ENCODE data around the gene GOLGA6C. TPM values are rescaled to one million over a fixed set of nuclear protein-coding genes. Genes with fewer than 3 reads are reported as not detected.
"Not testable (repeated sequence)": the region's sequence is repeated elsewhere in the genome, so short reads cannot be mapped to it uniquely, and the experiment has no call there.

The GOLGA6C gene
- total RNA-seq, 1 experiment from 2014 or later = not detected

DNA sequence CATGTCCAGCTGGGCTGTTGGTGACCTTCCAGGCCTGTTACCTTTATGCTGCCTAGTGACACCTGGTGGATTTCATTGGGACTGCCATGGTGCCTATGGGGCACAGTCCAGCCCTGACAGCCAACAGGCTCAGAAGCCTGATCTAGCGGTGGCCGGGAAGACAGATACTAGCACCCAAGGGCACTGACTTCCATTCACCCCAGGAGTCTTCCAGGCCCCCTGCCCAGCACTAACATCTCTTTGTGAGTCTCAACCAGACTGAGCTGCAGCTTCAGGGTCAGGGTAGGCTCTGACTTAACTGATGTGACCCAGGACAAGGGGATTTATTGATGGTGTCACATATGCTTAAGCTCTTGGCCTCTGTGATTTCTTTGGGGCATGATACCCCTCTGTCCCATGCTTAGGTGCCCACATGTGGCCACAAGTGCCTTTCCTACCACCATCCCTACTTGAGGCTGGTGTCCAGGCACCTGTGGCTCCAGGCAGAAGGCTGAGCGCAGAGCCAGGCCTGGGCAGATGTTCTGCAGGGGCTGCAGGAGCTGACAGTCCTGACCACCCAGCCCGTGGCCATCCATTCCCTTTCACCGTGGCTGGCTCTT lies 16.5 kb downstream of the GOLGA6C start:
- intact Hi-C loops (cut with micrococcal nuclease); BruUV-seq (replicated peaks); H3K4me2 ChIP-seq (ENCODE audit: low read length); DNase-seq (ENCODE audit: low read depth, low spot score); H3K4me3 ChIP-seq (replicated peaks in 1 of 2; ENCODE audit: low read depth in 1 of 2, low read length in 2 of 2); H3K9me3 ChIP-seq (ENCODE audit: control insufficient read depth in 1 of 2, insufficient read depth in 1 of 2, low read depth in 1 of 2, low read length in 2 of 2); H4K20me1 ChIP-seq (ENCODE audit: insufficient read depth); H3K27ac ChIP-seq (ENCODE audit: low read depth, low read length); H3K36me3 ChIP-seq (ENCODE audit: control insufficient read depth in 1 of 2, insufficient read depth in 2 of 2, low read length in 2 of 2); H3K27me3 ChIP-seq (ENCODE audit: insufficient read depth, low read length); POLR2A ChIA-PET; RAD21 ChIA-PET (ENCODE audit: low non-redundant PET in 1 of 2, low total read pairs in 2 of 2, uncharacterized antibody in 2 of 2, unreplicated experiment in 2 of 2); H3K4me1 ChIP-seq (ENCODE audit: control insufficient read depth in 1 of 2, insufficient read depth in 2 of 2, low read length in 2 of 2); H2AFZ ChIP-seq (ENCODE audit: low read depth, low read length, poor library complexity, severe bottlenecking); H3K9ac ChIP-seq (ENCODE audit: low read length); H3K79me2 ChIP-seq (ENCODE audit: insufficient read depth, low read length); H3K9me2 ChIP-seq (ENCODE audit: insufficient read depth): not testable (repeated sequence)
- CTCF ChIA-PET = interaction anchor here (1.1 to 1.3 kb wide), 3 partner anchors 953 to 967 kb away, joined by 3 to 9 read pairs (median 3); no protein-coding TSS in a partner anchor
- ATAC-seq = peak; percentile 100
- TF ChIP-seq, protein P1, sequence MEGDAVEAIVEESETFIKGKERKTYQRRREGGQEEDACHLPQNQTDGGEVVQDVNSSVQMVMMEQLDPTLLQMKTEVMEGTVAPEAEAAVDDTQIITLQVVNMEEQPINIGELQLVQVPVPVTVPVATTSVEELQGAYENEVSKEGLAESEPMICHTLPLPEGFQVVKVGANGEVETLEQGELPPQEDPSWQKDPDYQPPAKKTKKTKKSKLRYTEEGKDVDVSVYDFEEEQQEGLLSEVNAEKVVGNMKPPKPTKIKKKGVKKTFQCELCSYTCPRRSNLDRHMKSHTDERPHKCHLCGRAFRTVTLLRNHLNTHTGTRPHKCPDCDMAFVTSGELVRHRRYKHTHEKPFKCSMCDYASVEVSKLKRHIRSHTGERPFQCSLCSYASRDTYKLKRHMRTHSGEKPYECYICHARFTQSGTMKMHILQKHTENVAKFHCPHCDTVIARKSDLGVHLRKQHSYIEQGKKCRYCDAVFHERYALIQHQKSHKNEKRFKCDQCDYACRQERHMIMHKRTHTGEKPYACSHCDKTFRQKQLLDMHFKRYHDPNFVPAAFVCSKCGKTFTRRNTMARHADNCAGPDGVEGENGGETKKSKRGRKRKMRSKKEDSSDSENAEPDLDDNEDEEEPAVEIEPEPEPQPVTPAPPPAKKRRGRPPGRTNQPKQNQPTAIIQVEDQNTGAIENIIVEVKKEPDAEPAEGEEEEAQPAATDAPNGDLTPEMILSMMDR (IDR thresholded peaks at IDR 0.05 in 2 of 3, conservative IDR thresholded peaks at IDR 0.05 in 1 of 3; ENCODE audit: borderline replicate concordance in 1 of 3, insufficient read depth in 1 of 3, low read depth in 2 of 3, low read length in 2 of 3) = peak; percentile 40 to 52 (median 48); a peak in 4 of 6 replicates
- TF ChIP-seq RAD21 (IDR thresholded peaks at IDR 0.05; ENCODE audit: low read depth) = peak; percentile 44; the same call in 1 of the 2 replicates

DNA sequence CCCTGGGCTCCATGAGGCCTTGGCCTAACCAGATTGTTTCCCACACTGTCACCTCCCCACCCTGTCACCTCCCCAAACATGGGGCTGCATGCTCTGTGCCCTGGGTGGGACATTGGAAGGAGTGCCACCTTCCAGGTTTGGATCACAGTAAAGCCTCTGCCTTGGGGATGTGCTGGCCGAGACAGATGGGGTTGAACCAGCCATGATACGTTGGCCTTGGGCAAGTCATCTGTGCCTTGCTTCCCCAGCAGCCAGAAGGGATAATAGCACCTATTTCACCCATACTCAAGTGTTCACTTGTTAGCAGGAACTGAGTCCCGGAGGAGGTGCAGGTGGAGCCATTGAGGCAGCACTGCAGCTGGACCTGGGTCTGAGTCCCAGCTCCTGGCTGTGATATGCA lies 17.5 kb downstream of the GOLGA6C start:
- CTCF ChIA-PET; H3K4me1 ChIP-seq (ENCODE audit: control insufficient read depth in 1 of 2, insufficient read depth in 2 of 2, low read length in 2 of 2); H3K4me3 ChIP-seq (replicated peaks in 1 of 2; ENCODE audit: low read depth in 1 of 2, low read length in 2 of 2); H3K27me3 ChIP-seq (ENCODE audit: insufficient read depth, low read length); H3K9ac ChIP-seq (ENCODE audit: low read length); RAD21 ChIA-PET (ENCODE audit: low non-redundant PET in 1 of 2, low total read pairs in 2 of 2, uncharacterized antibody in 2 of 2, unreplicated experiment in 2 of 2); H4K20me1 ChIP-seq (ENCODE audit: insufficient read depth); H3K4me2 ChIP-seq (ENCODE audit: low read length); DNase-seq (ENCODE audit: low read depth, low spot score); H2AFZ ChIP-seq (ENCODE audit: low read depth, low read length, poor library complexity, severe bottlenecking); ATAC-seq; BruUV-seq (replicated peaks); H3K79me2 ChIP-seq (ENCODE audit: insufficient read depth, low read length); H3K9me2 ChIP-seq (ENCODE audit: insufficient read depth); H3K36me3 ChIP-seq (ENCODE audit: control insufficient read depth in 1 of 2, insufficient read depth in 2 of 2, low read length in 2 of 2); intact Hi-C loops (cut with micrococcal nuclease); POLR2A ChIA-PET; H3K27ac ChIP-seq (ENCODE audit: low read depth, low read length); H3K9me3 ChIP-seq (ENCODE audit: control insufficient read depth in 1 of 2, insufficient read depth in 1 of 2, low read depth in 1 of 2, low read length in 2 of 2): not testable (repeated sequence)

DNA sequence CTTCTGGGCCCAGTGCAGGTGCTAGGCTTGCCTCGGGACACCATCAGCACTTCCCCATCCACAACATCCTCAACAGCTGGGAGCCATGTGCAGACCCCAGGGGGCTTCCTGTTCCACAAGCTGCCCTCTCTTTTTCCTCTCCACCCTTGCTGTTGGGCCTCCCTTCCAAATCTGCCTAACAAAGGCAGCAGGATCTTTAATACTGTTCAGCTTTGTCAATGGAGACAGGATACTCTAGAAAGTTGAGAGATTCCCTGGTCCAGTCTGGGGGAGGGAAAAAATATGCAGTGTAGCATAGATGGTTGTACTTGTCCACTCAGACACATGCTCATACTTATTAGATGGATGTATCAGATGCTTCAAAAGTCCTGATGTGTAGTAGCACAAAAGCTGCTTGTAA lies 20.4 kb downstream of the GOLGA6C start:
- intact Hi-C loops (cut with micrococcal nuclease); H3K4me3 ChIP-seq (replicated peaks in 1 of 2; ENCODE audit: low read depth in 1 of 2, low read length in 2 of 2); H3K4me1 ChIP-seq (ENCODE audit: control insufficient read depth in 1 of 2, insufficient read depth in 2 of 2, low read length in 2 of 2); BruUV-seq (replicated peaks); DNase-seq (ENCODE audit: low read depth, low spot score); H3K9me3 ChIP-seq (ENCODE audit: control insufficient read depth in 1 of 2, insufficient read depth in 1 of 2, low read depth in 1 of 2, low read length in 2 of 2); H3K36me3 ChIP-seq (ENCODE audit: control insufficient read depth in 1 of 2, insufficient read depth in 2 of 2, low read length in 2 of 2); POLR2A ChIA-PET; H3K27me3 ChIP-seq (ENCODE audit: insufficient read depth, low read length); H4K20me1 ChIP-seq (ENCODE audit: insufficient read depth); H3K9me2 ChIP-seq (ENCODE audit: insufficient read depth); H2AFZ ChIP-seq (ENCODE audit: low read depth, low read length, poor library complexity, severe bottlenecking); RAD21 ChIA-PET (ENCODE audit: low non-redundant PET in 1 of 2, low total read pairs in 2 of 2, uncharacterized antibody in 2 of 2, unreplicated experiment in 2 of 2); CTCF ChIA-PET; H3K27ac ChIP-seq (ENCODE audit: low read depth, low read length); H3K4me2 ChIP-seq (ENCODE audit: low read length); H3K9ac ChIP-seq (ENCODE audit: low read length); ATAC-seq; H3K79me2 ChIP-seq (ENCODE audit: insufficient read depth, low read length): not testable (repeated sequence)

DNA sequence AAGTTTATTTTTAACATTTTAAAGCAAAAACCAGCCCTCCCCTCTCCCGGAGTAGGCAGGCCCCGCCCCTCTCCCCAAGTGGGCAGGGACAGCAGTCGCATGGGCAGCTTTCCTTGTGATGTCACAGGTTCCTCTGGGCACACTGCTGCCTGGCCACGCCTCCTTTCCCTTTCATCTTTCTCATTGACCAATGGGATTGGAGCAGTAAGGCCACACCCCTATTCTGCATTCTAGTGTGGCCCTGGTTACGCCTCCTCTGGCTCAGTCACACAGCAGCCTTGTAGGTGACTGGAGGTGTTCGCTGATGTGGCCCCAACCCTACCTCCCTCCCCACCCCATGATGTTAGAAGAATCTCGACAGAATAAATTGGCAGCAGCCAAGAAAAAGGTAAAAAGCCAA lies 24.4 kb downstream of the GOLGA6C start, which contains the start of gene GOLGA6D:
Gene GOLGA6D (plus strand): TSS at position 264 of the 400 bp plus-strand sequence. CDS start 41 bp downstream, at position 305.
- H2AFZ ChIP-seq (ENCODE audit: low read depth, low read length, poor library complexity, severe bottlenecking); H3K4me1 ChIP-seq (ENCODE audit: control insufficient read depth in 1 of 2, insufficient read depth in 2 of 2, low read length in 2 of 2); H4K20me1 ChIP-seq (ENCODE audit: insufficient read depth); DNase-seq (ENCODE audit: low read depth, low spot score); intact Hi-C loops (cut with micrococcal nuclease); H3K79me2 ChIP-seq (ENCODE audit: insufficient read depth, low read length); H3K36me3 ChIP-seq (ENCODE audit: control insufficient read depth in 1 of 2, insufficient read depth in 2 of 2, low read length in 2 of 2); H3K9me2 ChIP-seq (ENCODE audit: insufficient read depth); H3K9ac ChIP-seq (ENCODE audit: low read length); RAD21 ChIA-PET (ENCODE audit: low non-redundant PET in 1 of 2, low total read pairs in 2 of 2, uncharacterized antibody in 2 of 2, unreplicated experiment in 2 of 2); H3K27me3 ChIP-seq (ENCODE audit: insufficient read depth, low read length); CTCF ChIA-PET; H3K4me2 ChIP-seq (ENCODE audit: low read length); ATAC-seq; H3K27ac ChIP-seq (ENCODE audit: low read depth, low read length); H3K4me3 ChIP-seq (replicated peaks in 1 of 2; ENCODE audit: low read depth in 1 of 2, low read length in 2 of 2); H3K9me3 ChIP-seq (ENCODE audit: control insufficient read depth in 1 of 2, insufficient read depth in 1 of 2, low read depth in 1 of 2, low read length in 2 of 2); BruUV-seq (replicated peaks); POLR2A ChIA-PET: not testable (repeated sequence)
